Breast epithelium (tissue), 3 donors: ENCODE data around the gene HSD17B4.
"Not testable (repeated sequence)": the region's sequence is repeated elsewhere in the genome, so short reads cannot be mapped to it uniquely, and the experiment has no call there.

Source experiments
- POLR2AphosphoS5 ChIP-seq, 3 donors: sonication (generic); formaldehyde crosslinking; IDR thresholded peaks; one replicate each; pipeline ENCODE4 v1.6.1; 2017; ENCODE audit warnings: antibody characterized with exemption in 3 of 3
- TF ChIP-seq, protein P1 (sequence below), 3 donors: fragments of 450-650 bp; IDR thresholded peaks; one replicate each; pipeline ENCODE4 v1.5.1; 2016 to 2017; ENCODE audit warnings: antibody characterized with exemption in 3 of 3, mild to moderate bottlenecking in 3 of 3, moderate library complexity in 3 of 3

DNA sequence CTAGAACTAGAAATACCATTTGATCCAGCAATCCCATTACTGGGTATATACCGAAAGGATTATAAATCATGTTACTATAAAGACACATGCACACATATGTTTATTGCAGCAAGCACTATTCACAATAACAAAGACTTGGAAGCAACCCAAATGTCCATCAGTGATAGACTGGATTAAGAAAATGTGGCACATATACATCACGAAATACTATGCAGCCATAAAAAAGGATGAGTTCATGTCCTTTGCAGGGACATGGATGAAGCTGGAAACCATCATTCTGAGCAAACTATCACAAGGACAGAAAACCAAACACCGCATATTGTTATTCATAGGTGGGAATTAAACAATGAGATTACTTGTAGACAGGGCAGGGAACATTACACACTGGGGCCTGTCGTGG, 7.7 kb upstream of the HSD17B4 start:
- not testable (repeated sequence) for TF ChIP-seq POLR2AphosphoS5 (IDR thresholded peaks at IDR 0.05)
- TF ChIP-seq, protein P1, sequence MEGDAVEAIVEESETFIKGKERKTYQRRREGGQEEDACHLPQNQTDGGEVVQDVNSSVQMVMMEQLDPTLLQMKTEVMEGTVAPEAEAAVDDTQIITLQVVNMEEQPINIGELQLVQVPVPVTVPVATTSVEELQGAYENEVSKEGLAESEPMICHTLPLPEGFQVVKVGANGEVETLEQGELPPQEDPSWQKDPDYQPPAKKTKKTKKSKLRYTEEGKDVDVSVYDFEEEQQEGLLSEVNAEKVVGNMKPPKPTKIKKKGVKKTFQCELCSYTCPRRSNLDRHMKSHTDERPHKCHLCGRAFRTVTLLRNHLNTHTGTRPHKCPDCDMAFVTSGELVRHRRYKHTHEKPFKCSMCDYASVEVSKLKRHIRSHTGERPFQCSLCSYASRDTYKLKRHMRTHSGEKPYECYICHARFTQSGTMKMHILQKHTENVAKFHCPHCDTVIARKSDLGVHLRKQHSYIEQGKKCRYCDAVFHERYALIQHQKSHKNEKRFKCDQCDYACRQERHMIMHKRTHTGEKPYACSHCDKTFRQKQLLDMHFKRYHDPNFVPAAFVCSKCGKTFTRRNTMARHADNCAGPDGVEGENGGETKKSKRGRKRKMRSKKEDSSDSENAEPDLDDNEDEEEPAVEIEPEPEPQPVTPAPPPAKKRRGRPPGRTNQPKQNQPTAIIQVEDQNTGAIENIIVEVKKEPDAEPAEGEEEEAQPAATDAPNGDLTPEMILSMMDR (IDR thresholded peaks at IDR 0.05) = not testable (repeated sequence)
